Hepatocyte (in vitro differentiated cells): ENCODE measurements around the gene SPATS2. TPM values are rescaled to one million over a fixed set of nuclear protein-coding genes. Genes with fewer than 3 reads are reported as not detected.
A peak's percentile ranks its signal among the peaks of the same experiment; 100 is the strongest.

ENCODE experiments used
- DNase-seq: peaks from one replicate; pipeline ENCODE4 v3.0.0-alpha.2; 2016; ENCODE audit warnings: low spot score
- H2AFZ ChIP-seq: fragments of 200-600 bp; sonication (generic); 2 replicates; pipeline ENCODE4 v1.6.0; 2016; ENCODE audit warnings: antibody characterized with exemption, mild to moderate bottlenecking
- H3K27ac ChIP-seq: fragments of 200-600 bp; sonication (generic); 2 replicates; pipeline ENCODE4 v1.5.1; 2016; ENCODE audit warnings: mild to moderate bottlenecking
- H3K27me3 ChIP-seq: fragments of 200-600 bp; sonication (generic); 2 replicates; pipeline ENCODE4 v1.6.1; 2016
- H3K36me3 ChIP-seq: fragments of 200-600 bp; sonication (generic); replicated peaks from 2 replicates; pipeline ENCODE4 v1.5.1; 2016; ENCODE audit warnings: low read depth; ENCODE audit not compliant: insufficient read depth
- H3K4me1 ChIP-seq: fragments of 200-600 bp; sonication (generic); 2 replicates; pipeline ENCODE4 v1.5.1; 2016; ENCODE audit warnings: mild to moderate bottlenecking, moderate library complexity; ENCODE audit not compliant: insufficient read depth
- H3K4me2 ChIP-seq: fragments of 200-600 bp; sonication (generic); 2 replicates; pipeline ENCODE4 v1.6.0; 2016
- H3K4me3 ChIP-seq: fragments of 200-600 bp; sonication (generic); 2 replicates; pipeline ENCODE4 v1.5.1; 2016; ENCODE audit warnings: mild to moderate bottlenecking
- H3K79me2 ChIP-seq: fragments of 200-600 bp; sonication (generic); 2 replicates; pipeline ENCODE4 v1.6.0; 2017; ENCODE audit warnings: mild to moderate bottlenecking
- H3K9me2 ChIP-seq: fragments of 200-600 bp; sonication (generic); replicated peaks from 2 replicates; pipeline ENCODE4 v1.6.0; 2017; ENCODE audit warnings: mild to moderate bottlenecking; ENCODE audit not compliant: insufficient read depth
- H3K9me3 ChIP-seq: fragments of 200-600 bp; sonication (generic); 2 replicates; pipeline ENCODE4 v1.5.1; 2016; ENCODE audit warnings: low read depth, mild to moderate bottlenecking
- H4K20me1 ChIP-seq: fragments of 200-600 bp; sonication (generic); 2 replicates; pipeline ENCODE4 v1.6.0; 2016; ENCODE audit warnings: mild to moderate bottlenecking; ENCODE audit not compliant: insufficient read depth, poor library complexity, severe bottlenecking
- CTCF ChIP-seq: fragments of 200-600 bp; sonication (generic); IDR thresholded peaks from 2 replicates; pipeline ENCODE4 v1.5.1; 2016; ENCODE audit warnings: antibody characterized with exemption, mild to moderate bottlenecking; ENCODE audit not compliant: poor library complexity
- EZH2 ChIP-seq: fragments of 200-600 bp; sonication (generic); IDR thresholded peaks from 2 replicates; pipeline ENCODE4 v1.6.1; 2016; ENCODE audit warnings: antibody characterized with exemption, mild to moderate bottlenecking, borderline replicate concordance
- EZH2phosphoT487 ChIP-seq: fragments of 200-600 bp; sonication (generic); IDR thresholded peaks from one replicate; pipeline ENCODE4 v1.6.1; 2018; ENCODE audit warnings: antibody characterized with exemption, mild to moderate bottlenecking, low read depth, moderate library complexity; ENCODE audit not compliant: unreplicated experiment, severe bottlenecking
- WGBS: methylation state at CpG from one replicate; pipeline ENCODE4 v1.1.6; 2016; ENCODE audit warnings: low lambda C conversion rate; ENCODE audit errors: missing lambda C conversion rate; 5-methylcytosine and 5-hydroxymethylcytosine counted together
- polyA plus RNA-seq: library from polyadenylated mRNA; unstranded; fragments of >200 nt; fragmentation: Nextera tagmentation; extraction: Ambion mirVana; gene quantifications from 2 replicates; pipeline ENCODE4 v1.2.1, GENCODE V29; 2016
- total RNA-seq: library from RNA; depleted of rRNA; stranded (reverse); fragments of >200 nt; gene quantifications from 2 replicates; pipeline ENCODE4 v1.2.3, GENCODE V29; 2014

Gene SPATS2
- total and polyA plus RNA-seq, 2 experiments from 2014 or later, result 24.9 to 39.8 TPM

GRCh38 chr12:49341777-49342065, 25.5 kb upstream of the SPATS2 start:
- WGBS, result 39% methylated on average over 6 of the region's 21 CpGs
- Histone ChIP-seq H3K4me3 (no peak overlapping the region), H3K4me1 (peaks cover 35% of the 10 kb centered on the region)

GRCh38 chr12:49342066-49342913, 25.0 kb upstream of the SPATS2 start:
- H3K4me1 ChIP-seq, result peaks cover 41% of the 10 kb centered on the region
- H3K79me2 ChIP-seq, result no peaks in the 10 kb centered on the region
- peaks cover 97% of the 10 kb centered on the region for H3K27me3 ChIP-seq
- H3K9me2 ChIP-seq, result no peaks in the 10 kb centered on the region
- H3K27ac ChIP-seq, result no peak overlapping the region
- peak; percentile 93 for DNase-seq
- peak overlapping the region; percentile 66 for H2AFZ ChIP-seq
- H3K36me3 ChIP-seq, result no peaks in the 10 kb centered on the region
- H3K9me3 ChIP-seq, result no peaks in the 10 kb centered on the region
- peak overlapping the region; percentile 81 for H3K4me2 ChIP-seq
- no peaks in the 10 kb centered on the region for H4K20me1 ChIP-seq
- peak; percentile 93 for TF ChIP-seq CTCF
- peak; percentile 81 for TF ChIP-seq EZH2
- TF ChIP-seq EZH2phosphoT487, result no peak
- 1% methylated on average over 52 of the region's 58 CpGs for WGBS
- peak overlapping the region; percentile 27 for H3K4me3 ChIP-seq

More at GRCh38 chr12:49341777-49342065, 25.5 kb upstream of the SPATS2 start:
- DNase-seq, result no peak
- H3K36me3 ChIP-seq, result no peaks in the 10 kb centered on the region
- H3K9me3 ChIP-seq, result no peaks in the 10 kb centered on the region
- peaks cover 97% of the 10 kb centered on the region for H3K27me3 ChIP-seq
- no peaks in the 10 kb centered on the region for H3K79me2 ChIP-seq
- TF ChIP-seq EZH2phosphoT487 (no peak), CTCF (no peak), EZH2 (no peak)
- H4K20me1 ChIP-seq, result no peaks in the 10 kb centered on the region
- H3K9me2 ChIP-seq, result no peaks in the 10 kb centered on the region
- no peak overlapping the region for H3K27ac ChIP-seq
- H3K4me2 ChIP-seq, result peak overlapping the region; percentile 81
- no peak overlapping the region for H2AFZ ChIP-seq

- peaks cover 44% of the 10 kb centered on the region for H3K4me1 ChIP-seq
These were observed 24.1 kb upstream of the SPATS2 start for GRCh38 chr12:49342914-49343731.

More at GRCh38 chr12:49342914-49343731, 24.1 kb upstream of the SPATS2 start:
- Histone ChIP-seq H3K9me2 (no peaks in the 10 kb centered on the region), H3K9me3 (no peaks in the 10 kb centered on the region), H3K4me2 (peak overlapping the region; percentile 81), H3K27ac (no peak overlapping the region), H3K4me3 (no peak overlapping the region), H3K79me2 (no peaks in the 10 kb centered on the region), H2AFZ (peak overlapping the region; percentile 11), H3K27me3 (peaks cover 90% of the 10 kb centered on the region), H3K36me3 (no peaks in the 10 kb centered on the region), H4K20me1 (no peaks in the 10 kb centered on the region)
- peak; percentile 32 for DNase-seq
- no peak for TF ChIP-seq EZH2phosphoT487
- TF ChIP-seq CTCF, result no peak
- TF ChIP-seq EZH2, result no peak
- 11% methylated on average over 18 of the region's 33 CpGs for WGBS
